Measurements from ENCODE around the gene SPPL3.
"Not testable (repeated sequence)": the region's sequence is repeated elsewhere in the genome, so short reads cannot be mapped to it uniquely, and the experiment has no call there.

Gene SPPL3

GRCh38 chr12:120841525-120841924 lies 62.6 kb downstream of the SPPL3 start:
- no peak for DNase-seq

- no peak for DNase-seq
Measured at GRCh38 chr12:120839503-120839902, 64.7 kb downstream of the SPPL3 start.

- DNase-seq = not testable (repeated sequence)
Measured at GRCh38 chr12:120838629-120839383, 65.4 kb downstream of the SPPL3 start.

GRCh38 chr12:120836114-120836684 lies 68.0 kb downstream of the SPPL3 start:
- no peak for DNase-seq

- no peak for DNase-seq
Measured at GRCh38 chr12:120835657-120836056, 68.5 kb downstream of the SPPL3 start.

- no peak for DNase-seq
Measured at GRCh38 chr12:120835304-120835612, 68.9 kb downstream of the SPPL3 start.

- no peak for DNase-seq
Measured at GRCh38 chr12:120834489-120835303, 69.5 kb downstream of the SPPL3 start.

GRCh38 chr12:120833849-120834248 lies 70.3 kb downstream of the SPPL3 start:
- DNase-seq = no peak

GRCh38 chr12:120832737-120833136 lies 71.4 kb downstream of the SPPL3 start:
- DNase-seq = no peak

- DNase-seq = no peak
Measured at GRCh38 chr12:120831648-120832267, 72.4 kb downstream of the SPPL3 start.

- no peak for DNase-seq
Measured at GRCh38 chr12:120830966-120831365, 73.2 kb downstream of the SPPL3 start.

- no peak for DNase-seq
Measured at GRCh38 chr12:120830052-120830940, 73.9 kb downstream of the SPPL3 start.

GRCh38 chr12:120826335-120826734 lies 77.8 kb downstream of the SPPL3 start:
- DNase-seq = no peak

GRCh38 chr12:120825337-120825736 lies 78.8 kb downstream of the SPPL3 start:
- DNase-seq = no peak

- DNase-seq = no peak
Measured at GRCh38 chr12:120822832-120823503, 81.2 kb downstream of the SPPL3 start.

- DNase-seq = no peak
Measured at GRCh38 chr12:120821878-120822277, 82.3 kb downstream of the SPPL3 start.

- DNase-seq = no peak
Measured at GRCh38 chr12:120820884-120821510, 83.2 kb downstream of the SPPL3 start.

- DNase-seq = no peak
Measured at GRCh38 chr12:120818416-120818815, 85.7 kb downstream of the SPPL3 start.

GRCh38 chr12:120817559-120818330 lies 86.4 kb downstream of the SPPL3 start:
- no peak for DNase-seq

GRCh38 chr12:120816363-120816762 lies 87.8 kb downstream of the SPPL3 start:
- DNase-seq = no peak

All from NCI-H1105 (cell line).